Testis (tissue), 2 donors: ENCODE results near the gene TMEM141.

Experiments used
- CTCF ChIP-seq, 3 experiments: fragments of 450-650 bp in 2 of 3; fragments of 200-600 bp in 1 of 3; sonication (generic) in 1 of 3; IDR thresholded peaks; one replicate each; pipeline ENCODE4 v1.5.1; 2016 to 2019; ENCODE audit warnings: antibody characterized with exemption in 3 of 3, mild to moderate bottlenecking in 2 of 3, moderate library complexity in 1 of 3
- POLR2A ChIP-seq: fragments of 450-650 bp; IDR thresholded peaks from one replicate; pipeline ENCODE4 v1.6.1; 2017; ENCODE audit warnings: antibody characterized with exemption, mild to moderate bottlenecking, moderate library complexity

- TF ChIP-seq CTCF (IDR thresholded peaks at IDR 0.05) (no peak), POLR2A (no peak)
Observed at GRCh38 chr9:136762915-136763648, 28.1 kb upstream of the TMEM141 start.
